Activated gamma-delta T cell treated with Interleukin-2 at 50 U/mL for 16 hours (primary cell): ENCODE measurements around the gene RDH14.

Source experiments
- DNase-seq: peaks from one replicate; pipeline ENCODE4 v3.0.0-alpha.2; 2020

The RDH14 gene

DNA sequence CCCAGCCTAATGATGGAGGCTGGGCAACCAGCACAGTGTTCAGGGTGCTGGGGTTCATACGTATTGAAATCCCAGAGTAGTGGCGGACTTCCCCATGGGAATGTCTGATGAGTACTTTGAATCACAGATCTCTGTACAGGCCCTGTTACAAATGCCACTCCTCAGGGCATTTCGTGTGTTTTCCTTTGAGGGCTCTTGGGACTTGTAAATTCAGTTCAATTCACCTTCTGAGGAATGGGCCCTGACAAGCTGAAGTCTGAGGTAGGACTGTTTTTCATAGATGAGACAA lies 288 bp upstream of the RDH14 start:
- DNase-seq, result no peak

DNA sequence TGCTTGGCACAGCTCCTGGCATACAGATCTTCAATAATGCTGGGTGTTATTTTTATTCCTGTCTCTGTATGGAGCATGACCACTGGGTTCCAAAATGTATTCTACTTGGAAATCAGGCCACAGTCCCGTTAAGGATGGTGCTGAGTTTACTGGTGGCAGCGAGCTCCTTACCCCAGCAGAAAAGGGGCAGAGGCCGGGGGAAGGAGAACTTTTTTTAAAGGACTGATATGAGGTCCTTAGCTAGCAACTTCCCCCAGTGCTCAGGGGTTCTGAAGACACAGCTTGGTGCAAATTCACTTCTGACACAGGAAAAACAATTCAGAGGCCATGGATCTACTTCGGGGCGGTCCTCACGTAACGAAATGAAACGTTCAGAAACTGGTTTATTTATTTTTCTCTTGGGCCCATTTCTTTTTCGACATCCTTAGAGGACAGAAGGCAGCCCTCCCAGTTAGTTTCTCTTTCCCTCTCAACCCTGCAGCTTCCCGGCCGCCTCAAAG lies 872 bp downstream of the RDH14 start:
- no peak for DNase-seq

DNA sequence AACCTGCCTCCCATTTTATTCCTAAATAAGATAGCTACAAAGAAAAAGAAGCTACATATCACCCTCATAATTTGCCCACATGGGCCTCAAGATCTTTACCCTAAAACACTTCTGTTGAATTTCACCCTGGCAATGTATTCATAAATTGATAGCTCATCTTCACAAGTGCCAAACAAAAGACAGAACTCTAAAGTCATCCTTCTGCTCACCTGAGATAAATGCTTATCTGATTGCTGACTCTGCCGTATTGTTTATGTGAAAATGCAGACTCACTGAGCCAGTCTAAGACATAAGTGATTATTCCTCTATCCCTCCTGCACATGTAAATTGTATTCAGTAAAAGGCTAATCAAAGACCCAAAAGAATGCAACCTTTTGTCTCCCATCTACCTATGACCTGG lies 2.0 kb downstream of the RDH14 start:
- no peak for DNase-seq

DNA sequence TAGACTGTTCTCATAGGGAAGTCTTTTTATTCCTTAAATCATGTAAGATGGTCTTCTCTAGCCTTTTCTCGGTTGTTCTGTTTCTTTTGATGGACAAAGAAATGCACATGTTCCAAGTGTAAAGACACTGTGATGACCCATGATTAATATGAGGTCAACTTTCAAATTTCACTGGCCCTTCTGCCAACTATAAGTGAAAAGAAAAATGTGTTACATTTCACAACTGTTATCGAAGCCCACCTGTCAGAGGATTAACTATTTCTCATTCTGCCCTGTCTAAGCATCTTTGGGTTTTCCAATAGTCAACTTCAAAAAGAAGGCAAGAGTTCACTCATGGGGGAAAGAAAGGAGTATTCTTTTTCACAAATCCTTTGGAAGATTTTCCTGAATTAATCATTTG lies 3.3 kb downstream of the RDH14 start:
- no peak for DNase-seq

DNA sequence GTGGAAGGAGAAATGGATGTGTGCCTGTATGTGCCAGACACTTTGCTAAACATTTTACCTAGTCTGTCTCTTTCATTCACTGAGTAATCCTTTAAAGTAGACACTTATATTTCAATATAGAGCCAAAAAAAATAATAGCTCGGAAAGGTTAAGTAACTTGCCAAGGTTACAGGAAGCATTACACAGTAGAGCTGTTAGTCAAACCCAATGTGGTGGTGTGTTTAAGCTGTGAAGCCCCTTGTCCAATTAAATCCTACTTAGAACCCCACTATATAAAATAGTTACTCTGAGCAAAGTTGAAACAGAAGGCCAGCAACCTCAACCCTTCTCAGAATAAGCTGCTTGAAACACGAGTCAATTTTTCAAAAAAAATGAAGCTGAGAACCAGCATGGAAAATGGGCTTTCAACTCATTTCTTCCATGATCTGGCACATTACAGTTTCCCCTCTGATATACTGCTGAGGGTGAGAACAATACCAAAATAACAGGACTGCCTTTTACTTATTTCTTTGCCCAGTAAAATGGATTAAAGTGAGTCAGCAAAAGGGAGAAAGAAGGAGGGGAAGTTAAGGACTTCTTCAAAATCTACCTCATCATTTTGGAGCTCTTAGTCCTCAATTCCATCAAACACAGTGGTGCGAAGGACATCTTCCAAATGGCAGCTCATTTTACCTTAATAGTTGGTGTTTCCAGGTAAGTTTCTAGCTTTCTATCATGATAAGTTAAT lies 7.9 kb downstream of the RDH14 start:
- DNase-seq, result no peak

DNA sequence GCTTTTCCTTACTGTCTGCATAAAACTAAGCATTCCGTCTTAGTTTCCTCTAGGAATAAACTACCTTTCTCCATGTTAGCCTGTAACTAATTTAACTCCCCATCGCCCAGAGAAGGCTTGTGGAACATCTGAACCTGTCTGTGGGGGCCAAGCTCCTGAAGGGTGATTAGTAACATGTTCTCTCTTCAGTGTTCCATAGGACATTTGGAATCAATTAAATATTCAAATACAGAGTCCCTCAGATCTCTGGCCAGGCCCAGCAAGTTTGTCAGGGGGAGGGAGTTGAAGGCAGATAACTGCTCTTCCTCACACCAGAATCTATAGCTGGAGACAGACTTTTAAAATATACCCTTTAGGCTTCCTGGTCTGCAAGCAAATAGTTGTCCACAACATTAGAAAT lies 8.8 kb downstream of the RDH14 start:
- no peak for DNase-seq

DNA sequence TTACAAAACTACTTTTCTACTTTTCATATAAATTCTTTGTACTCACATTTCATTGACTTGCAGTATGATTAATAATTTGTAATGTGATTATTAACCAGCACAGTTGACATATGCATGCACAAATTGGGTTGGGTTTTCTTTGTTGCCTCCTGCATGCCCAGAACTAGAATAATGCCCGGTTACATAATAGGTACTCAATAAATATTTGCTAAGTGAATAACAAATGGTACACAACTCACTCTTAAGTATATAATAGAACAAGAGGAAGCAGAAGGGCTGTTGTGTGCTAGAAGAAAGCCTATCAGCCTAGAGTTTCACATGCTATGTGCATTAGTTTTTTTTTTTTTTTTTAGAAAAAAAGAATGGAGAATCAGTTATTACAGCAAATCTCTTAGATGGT lies 9.3 kb downstream of the RDH14 start:
- no peak for DNase-seq

DNA sequence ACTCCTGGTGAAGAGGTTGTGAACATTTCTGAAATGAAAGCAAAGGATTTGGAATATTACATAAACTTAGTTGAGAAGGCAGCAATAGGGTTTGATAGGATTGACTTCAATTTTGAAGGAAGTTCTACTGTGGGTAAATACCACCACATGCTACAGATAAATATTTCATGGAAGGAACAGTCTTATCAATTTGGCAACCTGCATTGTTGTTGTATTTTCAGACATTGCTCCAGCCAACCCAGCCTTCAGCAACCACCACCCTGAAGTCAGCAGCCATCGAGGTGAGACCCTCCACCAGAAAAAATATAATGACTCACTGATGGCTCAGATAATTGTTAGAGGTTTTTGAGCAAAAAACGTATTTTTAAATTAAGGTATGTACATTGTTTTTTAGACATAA lies 10.0 kb downstream of the RDH14 start:
- no peak for DNase-seq

DNA sequence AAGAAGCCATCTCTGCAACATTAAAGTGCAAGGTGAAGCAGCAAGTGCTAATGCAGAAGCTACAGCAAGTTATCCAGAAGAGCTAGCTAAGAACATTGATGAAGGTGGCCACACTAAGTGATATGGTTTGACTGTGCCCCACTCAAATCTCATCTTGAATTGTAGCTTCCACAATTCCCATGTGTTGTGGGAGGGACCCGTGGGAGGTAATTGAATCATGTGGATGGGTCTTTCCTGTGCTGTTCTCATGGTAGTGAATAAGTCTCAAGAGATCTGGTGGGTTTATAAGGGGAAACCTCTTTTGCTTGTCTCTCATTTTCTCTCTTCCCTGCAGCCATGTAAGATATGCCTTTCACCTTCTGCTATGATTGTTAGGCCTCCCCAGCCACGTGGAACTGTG lies 11.4 kb downstream of the RDH14 start:
- no peak for DNase-seq

DNA sequence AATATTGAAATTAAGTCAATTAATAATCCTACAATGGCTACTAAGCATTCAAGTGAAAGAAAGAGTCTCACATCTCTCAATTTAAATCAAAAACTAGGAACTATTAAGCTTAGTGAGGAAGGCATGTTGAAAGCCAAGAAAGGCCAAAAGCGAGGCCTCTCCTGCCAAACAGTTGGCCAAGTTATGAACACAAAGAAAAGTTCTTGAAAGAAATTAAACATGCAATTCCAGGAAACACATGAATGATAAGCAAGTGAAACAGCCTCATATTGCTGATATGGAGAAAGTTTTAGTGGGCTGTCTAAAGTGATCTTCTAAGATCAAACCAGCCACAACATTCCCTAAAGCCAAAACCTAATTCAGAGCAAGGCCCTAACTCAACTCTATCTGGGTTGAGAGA lies 11.8 kb downstream of the RDH14 start:
- DNase-seq, result no peak

DNA sequence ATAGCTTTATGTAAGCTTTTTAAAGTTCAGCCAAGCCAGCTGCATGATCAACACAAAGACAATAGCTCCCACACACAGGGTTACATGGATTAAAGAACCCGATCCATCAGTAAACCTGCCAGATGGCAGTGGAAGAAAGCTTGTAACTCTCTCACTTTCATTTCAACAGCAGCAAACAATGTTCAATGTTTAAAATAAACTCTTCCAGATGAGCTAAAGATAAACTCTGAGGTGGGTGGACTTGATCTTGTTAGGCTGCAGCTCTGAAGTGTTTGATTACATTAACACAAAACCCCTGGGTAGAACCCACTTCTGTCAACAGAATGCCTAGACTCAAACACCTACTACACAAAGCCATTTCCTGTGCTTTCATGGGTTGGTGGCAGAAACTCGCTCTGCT lies 13.9 kb downstream of the RDH14 start:
- DNase-seq, result no peak

DNA sequence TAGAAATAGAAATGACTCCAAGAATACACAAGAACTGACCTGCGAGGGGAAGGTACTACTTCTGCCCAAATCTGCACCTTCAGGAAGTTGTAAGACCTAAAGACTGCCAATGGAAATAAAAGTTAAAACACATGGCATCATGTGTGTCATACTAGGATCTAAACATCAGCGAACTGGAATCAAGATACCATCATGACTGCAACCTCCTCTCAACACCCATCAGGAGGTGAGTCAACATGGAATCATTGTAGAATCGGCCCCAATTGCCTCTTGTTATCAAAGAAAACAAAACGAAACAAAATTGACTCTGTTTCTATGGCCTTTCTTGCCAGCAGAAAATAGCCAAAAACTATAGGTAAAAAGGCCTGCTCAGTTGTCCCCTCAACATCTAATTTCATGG lies 15.1 kb downstream of the RDH14 start:
- no peak for DNase-seq

DNA sequence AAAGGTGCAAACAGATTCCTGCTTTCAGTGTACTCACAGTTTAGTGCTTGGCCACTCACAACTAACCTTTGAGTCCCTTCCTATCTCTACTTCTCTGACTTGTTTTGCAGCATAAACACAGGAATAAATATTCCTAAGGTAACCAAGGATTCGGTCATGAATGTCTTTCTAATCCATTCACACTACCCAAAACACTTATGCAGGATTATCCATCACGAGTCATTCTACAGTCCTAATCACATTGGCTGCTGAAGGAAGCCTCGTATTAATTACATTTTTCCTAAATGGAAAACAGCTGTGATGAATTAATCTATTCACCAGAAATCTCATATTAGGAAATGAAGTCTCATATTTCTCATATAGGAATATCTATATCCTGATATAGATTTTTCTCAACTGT lies 16.3 kb downstream of the RDH14 start:
- no peak for DNase-seq

DNA sequence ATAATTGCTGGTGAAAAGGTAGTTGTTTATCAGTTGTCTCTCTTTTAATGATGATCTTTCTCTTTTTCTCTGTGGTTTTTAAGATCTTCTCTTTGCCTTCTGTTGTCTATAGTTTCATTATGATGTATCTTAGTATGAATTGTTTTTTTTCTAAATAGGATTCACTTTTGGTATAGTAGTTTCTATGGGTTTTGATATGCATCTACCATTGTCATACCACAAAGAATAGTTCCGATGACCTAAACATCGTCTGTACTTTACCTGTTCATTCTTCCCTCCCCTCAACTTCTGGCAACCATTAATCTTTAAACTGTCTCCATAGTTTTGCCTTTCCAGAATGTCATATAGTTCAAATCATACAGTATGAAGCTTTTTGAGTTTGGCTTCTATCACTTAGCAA lies 19.6 kb downstream of the RDH14 start:
- no peak for DNase-seq

DNA sequence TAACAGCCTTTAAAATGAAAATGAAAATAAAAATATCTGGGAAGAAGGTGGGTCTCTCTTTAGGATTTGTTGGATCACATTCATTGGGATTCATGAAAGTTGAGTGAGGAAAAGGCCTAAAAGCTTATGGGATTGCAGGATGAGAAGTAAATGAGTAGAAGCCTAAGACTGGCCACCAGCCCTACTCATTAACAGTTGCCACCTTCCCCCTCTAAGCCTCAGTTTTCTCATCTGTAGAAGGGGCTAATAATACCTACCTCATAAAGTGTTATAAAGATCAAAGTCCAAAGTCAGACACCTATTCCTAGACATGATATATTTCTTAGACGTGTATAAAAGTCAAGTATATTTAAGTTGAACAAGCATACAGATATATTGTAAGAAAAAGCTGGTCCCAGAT lies 23.8 kb downstream of the RDH14 start:
- no peak for DNase-seq

DNA sequence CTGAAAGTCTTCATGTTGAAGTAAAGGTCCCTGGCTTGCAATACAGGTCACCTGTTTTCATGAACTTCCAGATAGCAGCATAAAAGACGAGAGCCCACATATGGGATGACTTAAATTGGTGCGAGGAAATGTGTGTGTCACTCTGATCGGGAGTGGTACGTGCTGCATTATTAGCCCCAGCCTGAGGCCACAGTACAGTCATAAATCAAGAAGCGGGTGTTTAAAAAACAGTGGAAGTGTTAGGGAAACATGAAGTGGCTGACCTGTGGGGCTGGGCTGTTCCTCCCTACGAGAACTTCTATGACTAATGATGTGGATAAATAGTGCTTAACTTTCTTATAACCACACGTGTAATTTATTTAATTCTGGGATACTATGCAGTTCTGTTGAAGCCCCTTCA lies 24.4 kb downstream of the RDH14 start:
- DNase-seq, result no peak

DNA sequence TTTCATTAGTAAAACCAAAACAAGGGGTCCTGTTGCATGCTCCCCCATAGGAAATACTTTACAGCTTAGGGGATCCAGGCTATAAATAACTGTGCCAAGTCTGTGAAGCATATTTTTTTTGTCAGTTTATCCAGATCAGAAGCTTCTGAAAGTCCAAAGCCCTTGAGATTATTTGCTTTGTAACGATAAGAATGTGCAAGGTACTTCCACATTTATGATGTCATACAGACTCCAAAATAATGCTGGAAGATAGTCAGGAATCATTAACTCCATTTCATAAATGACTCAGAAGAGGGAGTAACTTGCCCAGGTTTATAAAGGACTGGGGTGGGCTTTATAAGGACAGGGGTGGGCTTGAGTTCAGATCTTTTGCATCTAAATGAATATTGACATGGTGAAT lies 29.3 kb downstream of the RDH14 start:
- no peak for DNase-seq

DNA sequence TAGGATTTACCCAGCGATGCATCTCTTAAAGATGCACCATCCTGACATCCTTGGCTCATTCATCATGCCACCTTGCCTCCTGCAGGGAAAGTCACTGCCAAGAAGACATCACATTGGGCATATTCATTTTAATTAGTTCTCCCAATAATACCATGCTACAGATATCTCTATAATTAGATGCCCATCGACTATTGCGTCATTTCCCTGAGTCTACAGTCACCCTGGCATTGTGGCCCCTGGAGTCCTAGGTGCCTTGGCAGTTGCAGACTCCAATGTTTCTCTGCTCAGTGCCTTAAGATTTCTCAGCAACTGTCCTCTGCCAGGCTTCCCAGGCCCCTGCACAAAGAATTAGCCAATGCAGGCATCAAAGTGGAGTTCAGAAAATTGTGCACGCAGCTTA lies 32.6 kb downstream of the RDH14 start:
- no peak for DNase-seq

DNA sequence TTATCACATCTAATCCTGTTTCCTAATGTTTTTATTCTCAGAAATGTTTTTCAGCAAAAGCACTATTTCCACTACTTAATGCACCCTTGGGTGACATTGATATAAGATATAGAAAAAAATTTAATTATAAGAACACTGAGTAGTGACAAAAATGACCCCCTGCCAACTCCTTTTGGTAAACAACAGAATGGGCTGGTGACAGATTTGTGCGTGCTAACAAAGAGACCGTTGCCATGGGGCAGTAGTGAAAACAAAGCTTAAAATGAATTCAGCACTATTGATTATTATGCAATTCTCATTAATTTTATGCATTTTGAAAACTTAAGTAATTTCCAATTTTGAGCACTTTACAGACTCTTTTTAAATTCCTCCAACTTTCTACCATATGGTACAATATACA lies 33.1 kb downstream of the RDH14 start:
- DNase-seq, result no peak

DNA sequence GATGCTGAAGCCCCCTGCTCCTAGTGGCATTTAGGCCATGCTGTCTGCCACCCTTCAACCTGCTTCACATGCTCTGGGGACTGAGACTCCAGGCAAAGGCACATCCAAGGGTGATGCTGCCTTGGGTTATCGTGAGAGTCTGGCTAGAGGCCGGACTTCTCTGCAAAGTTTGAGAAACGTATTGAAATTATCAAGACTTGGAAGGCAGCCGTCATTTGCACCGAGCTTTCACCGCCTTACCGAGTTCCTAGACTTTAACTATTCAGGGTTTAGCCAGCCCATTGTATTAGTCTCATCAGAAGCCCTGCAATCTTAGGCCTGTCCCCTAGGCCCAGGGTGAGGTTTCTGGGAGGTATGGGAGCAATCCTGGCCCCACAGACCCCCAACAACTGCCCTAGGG lies 34.0 kb downstream of the RDH14 start:
- no peak for DNase-seq

DNA sequence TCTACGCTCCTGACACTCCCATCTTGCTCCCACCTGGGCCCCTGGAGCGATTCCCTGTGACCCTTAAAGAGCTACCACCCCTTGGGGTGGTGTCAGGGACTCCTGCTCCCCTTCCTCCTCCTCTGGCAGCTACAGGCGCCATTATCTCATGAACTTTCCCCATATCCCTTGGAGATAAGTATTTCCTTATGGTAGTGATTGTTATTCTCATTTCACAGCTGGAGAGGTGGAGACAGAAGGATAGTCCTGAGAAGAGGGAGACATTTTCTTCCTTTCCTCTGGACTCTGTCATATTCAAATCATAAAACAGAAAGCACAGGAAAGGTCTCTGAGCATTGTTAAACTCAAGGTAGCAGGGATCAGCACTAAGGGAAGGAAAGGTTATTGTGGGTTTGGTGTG lies 34.6 kb downstream of the RDH14 start:
- no peak for DNase-seq

DNA sequence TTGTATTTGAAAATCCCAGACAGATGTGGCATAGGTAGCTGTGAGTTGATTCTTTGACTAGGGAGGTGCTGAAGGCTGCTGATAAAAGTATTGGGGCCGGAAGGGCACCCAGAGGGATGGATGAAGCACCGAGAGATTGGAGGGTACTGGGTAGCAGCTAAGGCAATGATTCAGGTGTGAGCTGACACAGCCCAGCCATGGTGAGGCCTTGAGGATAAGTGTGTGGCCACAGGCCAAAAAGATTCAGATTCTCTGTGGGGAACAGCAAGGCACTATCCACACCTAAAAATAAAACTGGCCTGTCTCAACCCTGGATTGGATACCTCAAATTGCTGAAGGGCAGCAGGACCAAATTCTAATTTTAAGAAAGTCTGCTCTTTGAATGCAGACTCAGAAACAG lies 35.2 kb downstream of the RDH14 start:
- DNase-seq, result no peak

DNA sequence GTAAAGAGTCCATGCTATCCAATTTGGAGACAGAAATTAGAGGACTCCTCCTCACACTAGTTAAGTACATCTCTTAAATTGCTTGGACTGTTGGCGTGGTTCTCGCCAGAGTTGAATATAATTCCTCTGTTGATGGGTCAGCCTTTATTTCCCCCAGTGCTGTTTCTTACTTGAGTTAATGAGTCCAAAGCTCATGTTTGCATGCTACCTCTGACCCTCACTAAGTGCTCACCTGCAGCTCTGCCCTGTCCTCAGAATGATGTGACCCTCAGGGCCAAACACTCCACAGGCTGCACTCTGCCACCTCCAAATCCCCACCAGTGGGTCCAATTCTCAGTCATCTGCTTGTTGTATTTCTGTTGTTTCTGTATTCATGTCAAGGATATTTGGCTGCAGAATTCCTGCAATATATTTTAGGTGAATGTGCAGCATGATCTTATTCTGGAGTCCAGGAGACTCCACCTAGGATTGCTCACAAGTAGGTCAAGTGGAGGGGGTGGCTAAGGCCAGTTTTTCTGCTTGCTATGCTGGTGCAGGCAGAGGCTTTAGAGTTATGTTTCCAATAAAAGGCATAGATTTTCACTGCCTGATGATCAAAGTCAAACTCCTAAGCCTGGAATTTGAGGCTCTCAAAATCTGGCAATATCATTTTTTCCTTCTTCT lies 37.8 kb downstream of the RDH14 start:
- DNase-seq, result no peak

DNA sequence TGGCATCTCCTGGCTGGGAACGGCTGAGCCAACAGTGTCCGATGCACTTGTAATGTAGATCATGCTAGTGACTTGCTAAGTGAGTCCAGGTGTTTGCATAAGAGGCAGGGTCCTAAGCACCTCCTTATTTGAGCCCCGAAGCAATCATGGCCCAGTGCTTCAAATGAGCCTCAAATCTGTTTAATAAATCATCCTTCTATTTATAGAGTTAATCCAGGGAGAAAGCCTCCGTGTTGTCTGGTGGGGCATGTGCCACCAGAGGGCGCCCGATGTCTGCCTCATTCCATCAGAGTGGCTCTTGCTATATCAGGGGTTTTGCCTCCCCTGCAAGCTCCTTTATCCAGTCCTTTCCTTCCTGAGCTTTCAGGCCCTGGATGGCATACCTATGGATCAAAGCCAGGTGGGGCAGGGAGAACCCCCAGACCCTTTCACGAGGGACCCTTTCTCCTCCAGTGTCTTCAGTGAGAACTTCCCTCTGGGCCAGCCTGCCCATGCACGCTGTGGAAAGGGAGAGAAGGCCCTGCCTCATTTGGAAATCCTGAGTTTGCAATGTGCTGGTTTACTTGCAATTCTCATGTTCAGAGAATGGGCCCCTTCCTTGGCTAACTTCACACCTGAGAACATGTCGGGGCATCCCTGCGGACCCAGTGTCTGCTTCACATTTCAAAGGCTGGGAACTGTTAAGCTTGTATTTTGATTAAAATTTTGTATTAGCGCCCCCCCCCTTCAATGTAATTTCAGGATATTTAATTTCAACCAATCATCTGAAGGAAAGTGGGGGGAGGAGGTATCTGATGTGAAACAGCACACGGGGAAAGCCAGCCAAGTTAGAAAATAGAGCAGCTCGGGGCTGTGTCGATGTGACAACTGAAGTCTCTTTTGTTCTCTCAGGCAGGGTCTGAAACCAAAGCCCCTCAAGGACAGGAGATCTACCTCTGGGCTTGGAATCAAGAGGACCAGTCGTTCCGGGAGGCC lies 39.7 kb downstream of the RDH14 start:
- DNase-seq, result peak; percentile 69
